MM.1S (cell line): ENCODE results near the gene MYO1E.

Experiments
- EZH2 ChIP-seq: fragments of 300-600 bp; sonication (generic); optimal IDR thresholded peaks from 2 replicates; pipeline ENCODE3; 2017; ENCODE audit warnings: low read depth, mild to moderate bottlenecking, antibody characterized with exemption, low read length, mixed read lengths
- EZH2phosphoT487 ChIP-seq: fragments of 300-600 bp; sonication (generic); IDR thresholded peaks from 2 replicates; pipeline ENCODE4 v1.6.1; 2018; ENCODE audit warnings: antibody characterized with exemption, low read length
- TF ChIP-seq, protein P1 (sequence below): fragments of 300-600 bp; sonication (generic); IDR thresholded peaks from 2 replicates; pipeline ENCODE4 v1.5.1; 2016; ENCODE audit warnings: antibody characterized with exemption, low read length, mixed read lengths

DNA sequence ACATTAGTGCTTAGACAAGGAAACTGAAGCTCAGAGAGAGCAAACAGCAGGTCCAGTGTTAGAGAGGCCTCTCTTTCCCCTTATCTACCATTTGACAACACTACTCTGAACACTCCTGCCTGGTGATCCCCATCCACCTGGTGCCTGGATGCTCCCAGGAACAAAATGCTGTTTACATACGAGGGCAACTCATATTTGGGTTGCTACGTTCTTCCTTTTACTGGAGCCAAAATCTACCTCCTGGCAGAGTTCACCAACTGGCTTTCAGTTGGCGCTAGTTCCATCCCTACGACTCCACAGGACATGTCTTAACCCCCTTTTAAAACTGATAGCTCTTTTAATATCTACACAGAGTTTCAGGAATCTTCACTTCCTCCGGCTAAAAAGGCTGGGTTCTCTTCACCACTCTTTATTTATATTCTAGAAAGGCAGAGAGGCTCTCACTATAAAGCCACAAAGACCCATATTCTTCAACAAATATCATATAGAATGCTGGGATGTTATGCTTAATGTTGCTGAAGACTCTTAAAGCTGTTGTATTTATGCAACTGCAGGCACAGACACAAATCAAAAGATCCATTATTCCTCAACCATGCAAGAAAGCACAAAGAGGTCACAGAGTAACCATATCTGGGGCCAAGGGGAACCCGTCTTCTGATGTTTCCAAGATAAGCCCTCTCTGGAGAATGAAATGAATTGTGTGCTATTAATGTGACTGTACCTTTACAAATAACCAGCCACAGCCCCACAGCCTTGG lies 219.8 kb downstream of the MYO1E start:
- TF ChIP-seq, protein P1, sequence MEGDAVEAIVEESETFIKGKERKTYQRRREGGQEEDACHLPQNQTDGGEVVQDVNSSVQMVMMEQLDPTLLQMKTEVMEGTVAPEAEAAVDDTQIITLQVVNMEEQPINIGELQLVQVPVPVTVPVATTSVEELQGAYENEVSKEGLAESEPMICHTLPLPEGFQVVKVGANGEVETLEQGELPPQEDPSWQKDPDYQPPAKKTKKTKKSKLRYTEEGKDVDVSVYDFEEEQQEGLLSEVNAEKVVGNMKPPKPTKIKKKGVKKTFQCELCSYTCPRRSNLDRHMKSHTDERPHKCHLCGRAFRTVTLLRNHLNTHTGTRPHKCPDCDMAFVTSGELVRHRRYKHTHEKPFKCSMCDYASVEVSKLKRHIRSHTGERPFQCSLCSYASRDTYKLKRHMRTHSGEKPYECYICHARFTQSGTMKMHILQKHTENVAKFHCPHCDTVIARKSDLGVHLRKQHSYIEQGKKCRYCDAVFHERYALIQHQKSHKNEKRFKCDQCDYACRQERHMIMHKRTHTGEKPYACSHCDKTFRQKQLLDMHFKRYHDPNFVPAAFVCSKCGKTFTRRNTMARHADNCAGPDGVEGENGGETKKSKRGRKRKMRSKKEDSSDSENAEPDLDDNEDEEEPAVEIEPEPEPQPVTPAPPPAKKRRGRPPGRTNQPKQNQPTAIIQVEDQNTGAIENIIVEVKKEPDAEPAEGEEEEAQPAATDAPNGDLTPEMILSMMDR = no peak
- no peak for TF ChIP-seq EZH2
- no peak for TF ChIP-seq EZH2phosphoT487
